GM12875 (cell line): ENCODE measurements around the gene UBAP1.
"Not testable (repeated sequence)": the region's sequence is repeated elsewhere in the genome, so short reads cannot be mapped to it uniquely, and the experiment has no call there.

Experiments used
- H3K4me3 ChIP-seq: one replicate; pipeline ENCODE4 v1.5.1; 2011; ENCODE audit warnings: low read depth, low read length, control low read depth
- CTCF ChIP-seq: IDR thresholded peaks from 2 replicates; pipeline ENCODE4 v1.5.1; 2011; ENCODE audit warnings: low read depth, mild to moderate bottlenecking, control low read depth, inconsistent platforms, low read length, moderate library complexity, borderline replicate concordance; ENCODE audit not compliant: insufficient read depth

The UBAP1 gene

GRCh38 chr9:34292552-34292951, 113.7 kb downstream of the UBAP1 start:
- no peak overlapping the region for H3K4me3 ChIP-seq
- TF ChIP-seq CTCF: no peak

- not testable (repeated sequence) for H3K4me3 ChIP-seq
Observed at GRCh38 chr9:34301064-34301463, 122.2 kb downstream of the UBAP1 start.
